Activated CD8-positive, alpha-beta T cell treated with anti-CD3 and anti-CD28 coated beads for 36 hours (primary cell): ENCODE data around the gene PNCK. TPM values are rescaled to one million over a fixed set of nuclear protein-coding genes. Genes with fewer than 3 reads are reported as not detected.

Experiments
- ATAC-seq: fragments of 200-7000 bp; cut with Tn5 transposase; one replicate; pipeline ENCODE4 v1.10.0; 2021; ENCODE audit warnings: mild to moderate bottlenecking, moderate library complexity
- CTCF ChIA-PET: fragments of 350-600 bp; sonication (Branson Sonifier 250); formaldehyde crosslinking; loops from one replicate; lab custom pipeline; 2021; ENCODE audit warnings: antibody characterized with exemption; lab: Charles Lee
- POLR2A ChIA-PET: fragments of 350-600 bp; sonication (Branson Sonifier 250); formaldehyde crosslinking; loops from one replicate; lab custom pipeline; 2021; ENCODE audit warnings: antibody characterized with exemption; lab: Charles Lee
- DNase-seq: peaks from one replicate; pipeline ENCODE4 v3.0.0-alpha.2; 2020
- H3K27ac Mint-ChIP-seq: one replicate; pipeline ENCODE4 v1.8.0; 2021; ENCODE audit warnings: mild to moderate bottlenecking, mixed read lengths
- H3K27me3 Mint-ChIP-seq: one replicate; pipeline ENCODE4 v1.8.0; 2021; ENCODE audit warnings: mixed read lengths
- H3K36me3 Mint-ChIP-seq: one replicate; pipeline ENCODE4 v1.8.0; 2021; ENCODE audit warnings: low read depth, mixed read lengths
- H3K4me1 Mint-ChIP-seq: one replicate; pipeline ENCODE4 v1.8.0; 2021; ENCODE audit warnings: low read depth, mixed read lengths
- H3K4me3 Mint-ChIP-seq: one replicate; pipeline ENCODE4 v1.8.0; 2021; ENCODE audit warnings: mild to moderate bottlenecking, moderate library complexity, mixed read lengths
- H3K9me3 Mint-ChIP-seq: one replicate; pipeline ENCODE4 v1.8.0; 2021; ENCODE audit warnings: mixed read lengths
- CTCF ChIP-seq: fragments of 200-600 bp; IDR thresholded peaks from one replicate; pipeline ENCODE4 v1.8.0; 2022; ENCODE audit warnings: antibody characterized with exemption, mild to moderate bottlenecking
- intact Hi-C: fragments of 100-400 bp; cut with micrococcal nuclease; formaldehyde crosslinking; loops from one replicate; pipeline ENCODE4 v1.10.0; 2022
- total RNA-seq, 2 experiments: library from RNA; stranded (reverse); gene quantifications; one replicate each; pipeline ENCODE4 v1.2.3, GENCODE V29; 2021

The PNCK gene
- total RNA-seq, 2 experiments from 2014 or later: 0.70 to 1.1 TPM

- CTCF ChIA-PET: interaction anchor here (5.4 kb wide), 1 partner anchor 132 kb away, joined by 40 read pairs; no protein-coding TSS in a partner anchor
- POLR2A ChIA-PET: no interaction called here
- no peak for TF ChIP-seq CTCF
- H3K4me3 Mint-ChIP-seq: no peak overlapping the region
- H3K27me3 Mint-ChIP-seq: peaks cover 23% of the 10 kb centered on the region
- no peak for DNase-seq
- no peaks in the 10 kb centered on the region for H3K36me3 Mint-ChIP-seq
- H3K4me1 Mint-ChIP-seq: peaks cover 2% of the 10 kb centered on the region
- H3K27ac Mint-ChIP-seq: no peak overlapping the region
- no peaks in the 10 kb centered on the region for H3K9me3 Mint-ChIP-seq
- ATAC-seq: no peak
- intact Hi-C loops: no loop called here
These were observed 1.8 kb downstream of the PNCK start for GRCh38 chrX:153671589-153672530.

- intact Hi-C loops: no loop called here
- Mint-ChIP-seq H3K4me1 (peaks cover 2% of the 10 kb centered on the region), H3K9me3 (no peaks in the 10 kb centered on the region), H3K4me3 (no peak overlapping the region), H3K27ac (no peak overlapping the region), H3K36me3 (no peaks in the 10 kb centered on the region), H3K27me3 (peaks cover 26% of the 10 kb centered on the region)
- TF ChIP-seq CTCF: no peak
- DNase-seq (no peak), ATAC-seq (no peak)
- ChIA-PET POLR2A (interaction anchor here (0.9 kb wide), 1 partner anchor 22 kb away, joined by 3 read pairs; no protein-coding TSS in a partner anchor), CTCF (interaction anchor here (1.3 to 5.4 kb wide), 3 partner anchors 37 to 131 kb away, joined by 3 to 42 read pairs (median 40); no protein-coding TSS in a partner anchor)
These were observed 2.6 kb downstream of the PNCK start for GRCh38 chrX:153670748-153671588.

- no peaks in the 10 kb centered on the region for H3K9me3 Mint-ChIP-seq
- no peak for TF ChIP-seq CTCF
- no peaks in the 10 kb centered on the region for H3K36me3 Mint-ChIP-seq
- H3K4me3 Mint-ChIP-seq: no peak overlapping the region
- DNase-seq: no peak
- ChIA-PET POLR2A (interaction anchor here (0.9 kb wide), 1 partner anchor 21 kb away, joined by 3 read pairs; no protein-coding TSS in a partner anchor), CTCF (interaction anchor here (0.9 to 5.4 kb wide), 9 partner anchors 12 to 142 kb away, joined by 3 to 42 read pairs (median 27); partner anchors contain the start of gene DUSP9)
- H3K27ac Mint-ChIP-seq: no peak overlapping the region
- peaks cover 25% of the 10 kb centered on the region for H3K27me3 Mint-ChIP-seq
- no peak for ATAC-seq
- intact Hi-C loops: loop anchor here (10.0 kb wide), 1 partner anchor 65 kb away; no protein-coding TSS in a partner anchor
- H3K4me1 Mint-ChIP-seq: peaks cover 2% of the 10 kb centered on the region
These were observed 3.5 kb downstream of the PNCK start for GRCh38 chrX:153669901-153670731.

GRCh38 chrX:153669174-153669890, 4.3 kb downstream of the PNCK start:
- Mint-ChIP-seq H3K9me3 (no peaks in the 10 kb centered on the region), H3K4me3 (no peak overlapping the region), H3K36me3 (no peaks in the 10 kb centered on the region), H3K27me3 (peaks cover 21% of the 10 kb centered on the region), H3K4me1 (peaks cover 2% of the 10 kb centered on the region), H3K27ac (no peak overlapping the region)
- DNase-seq (peak; percentile 37), ATAC-seq (peak; percentile 61)
- intact Hi-C loops: loop anchor here (10.0 kb wide), 1 partner anchor 65 kb away; no protein-coding TSS in a partner anchor
- peak; percentile 84 for TF ChIP-seq CTCF
- POLR2A ChIA-PET: no interaction called here
- CTCF ChIA-PET: interaction anchor here (0.7 to 5.4 kb wide), 16 partner anchors 11 to 728 kb away, joined by 3 to 42 read pairs (median 7); partner anchors contain the start of gene DUSP9
